ENCODE data around the gene RNASE7.

RNASE7 gene

DNA sequence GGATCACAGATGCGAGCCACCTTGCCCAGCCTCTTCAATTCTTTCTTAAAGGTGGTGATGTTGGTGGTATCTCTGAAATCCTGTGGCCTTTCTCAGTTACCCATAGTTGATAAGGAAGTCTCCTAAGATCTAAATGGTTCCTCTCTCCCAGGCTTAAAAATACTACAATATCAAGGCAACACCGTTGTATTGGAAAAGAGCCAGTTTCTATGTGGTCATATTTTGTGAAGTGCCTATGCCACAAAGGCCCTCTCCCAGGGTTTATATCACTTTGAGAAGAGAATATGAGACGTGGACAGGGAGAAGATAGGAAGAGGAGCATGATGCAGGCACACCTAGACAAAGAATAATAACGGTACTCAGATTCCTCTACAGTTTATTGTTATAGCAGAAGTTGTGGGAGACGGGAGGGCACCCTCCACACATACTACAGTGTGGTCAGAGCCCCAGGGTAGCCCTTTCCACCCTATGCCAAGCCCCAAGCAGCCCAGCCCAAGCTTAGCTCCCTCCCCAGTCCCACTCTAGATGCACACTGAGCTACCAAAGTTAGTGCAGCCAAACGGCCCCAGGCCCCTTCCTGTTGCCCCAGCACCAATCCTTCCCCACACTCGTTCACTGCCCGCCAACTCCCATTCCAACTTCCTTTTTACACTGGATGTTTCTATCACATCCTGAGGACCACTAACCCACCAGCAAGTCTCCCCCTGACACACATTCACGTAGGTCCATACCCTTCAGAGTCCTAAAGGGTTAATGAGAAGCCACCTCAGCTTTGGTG is 25.6 kb upstream of the RNASE7 start:
- TF ChIP-seq, protein P1, sequence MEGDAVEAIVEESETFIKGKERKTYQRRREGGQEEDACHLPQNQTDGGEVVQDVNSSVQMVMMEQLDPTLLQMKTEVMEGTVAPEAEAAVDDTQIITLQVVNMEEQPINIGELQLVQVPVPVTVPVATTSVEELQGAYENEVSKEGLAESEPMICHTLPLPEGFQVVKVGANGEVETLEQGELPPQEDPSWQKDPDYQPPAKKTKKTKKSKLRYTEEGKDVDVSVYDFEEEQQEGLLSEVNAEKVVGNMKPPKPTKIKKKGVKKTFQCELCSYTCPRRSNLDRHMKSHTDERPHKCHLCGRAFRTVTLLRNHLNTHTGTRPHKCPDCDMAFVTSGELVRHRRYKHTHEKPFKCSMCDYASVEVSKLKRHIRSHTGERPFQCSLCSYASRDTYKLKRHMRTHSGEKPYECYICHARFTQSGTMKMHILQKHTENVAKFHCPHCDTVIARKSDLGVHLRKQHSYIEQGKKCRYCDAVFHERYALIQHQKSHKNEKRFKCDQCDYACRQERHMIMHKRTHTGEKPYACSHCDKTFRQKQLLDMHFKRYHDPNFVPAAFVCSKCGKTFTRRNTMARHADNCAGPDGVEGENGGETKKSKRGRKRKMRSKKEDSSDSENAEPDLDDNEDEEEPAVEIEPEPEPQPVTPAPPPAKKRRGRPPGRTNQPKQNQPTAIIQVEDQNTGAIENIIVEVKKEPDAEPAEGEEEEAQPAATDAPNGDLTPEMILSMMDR (IDR thresholded peaks at IDR 0.05; ENCODE audit: control insufficient read depth, insufficient read depth, low read depth, low read length, missing control alignments): no peak
- no peak for DNase-seq (ENCODE audit: low read depth)

DNA sequence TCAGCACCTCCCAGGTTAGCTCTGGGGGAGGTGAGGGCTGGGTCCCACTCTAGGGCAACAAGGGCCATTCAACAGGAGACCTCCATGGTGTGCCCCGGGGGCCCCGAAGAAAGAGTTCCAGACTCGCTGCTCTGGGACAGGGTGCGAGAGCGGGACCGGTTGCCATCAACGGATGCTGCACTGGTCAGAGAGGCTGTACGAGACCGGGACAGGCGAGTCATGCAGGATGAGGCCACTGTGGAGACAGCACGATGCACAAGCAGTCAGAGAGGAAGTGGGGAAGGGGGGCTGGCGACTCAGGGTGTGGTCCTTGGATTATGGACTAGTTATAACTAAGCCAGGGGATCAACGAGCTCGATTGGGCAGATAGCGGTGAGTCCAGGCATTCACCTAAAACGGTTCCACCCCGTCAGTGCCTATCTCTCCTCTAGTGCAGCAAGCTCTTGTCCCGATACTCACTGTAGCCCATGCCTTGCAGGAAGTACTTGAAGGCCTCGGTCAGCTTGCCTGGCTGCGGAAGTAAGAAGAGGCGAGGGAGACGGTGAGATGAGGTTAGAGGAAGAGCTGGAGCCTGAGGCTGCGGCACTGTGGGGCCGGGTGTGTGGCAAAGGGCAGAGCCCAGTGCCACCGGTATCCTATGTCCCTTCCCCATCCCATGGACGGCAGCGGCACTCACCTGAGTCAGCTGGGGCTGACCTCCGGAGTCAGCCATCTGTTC is 24.5 kb upstream of the RNASE7 start:
- DNase-seq (ENCODE audit: low read depth): no peak
- no peak overlapping the region for H3K4me3 ChIP-seq (ENCODE audit: control insufficient read depth, low read depth, low read length)
- TF ChIP-seq, protein P1 (IDR thresholded peaks at IDR 0.05; ENCODE audit: control insufficient read depth, insufficient read depth, low read depth, low read length, missing control alignments): no peak

More for the DNA sequence above, 25.6 kb upstream of the RNASE7 start:
- H3K4me3 ChIP-seq (ENCODE audit: control insufficient read depth, low read depth, low read length): no peak overlapping the region

DNA sequence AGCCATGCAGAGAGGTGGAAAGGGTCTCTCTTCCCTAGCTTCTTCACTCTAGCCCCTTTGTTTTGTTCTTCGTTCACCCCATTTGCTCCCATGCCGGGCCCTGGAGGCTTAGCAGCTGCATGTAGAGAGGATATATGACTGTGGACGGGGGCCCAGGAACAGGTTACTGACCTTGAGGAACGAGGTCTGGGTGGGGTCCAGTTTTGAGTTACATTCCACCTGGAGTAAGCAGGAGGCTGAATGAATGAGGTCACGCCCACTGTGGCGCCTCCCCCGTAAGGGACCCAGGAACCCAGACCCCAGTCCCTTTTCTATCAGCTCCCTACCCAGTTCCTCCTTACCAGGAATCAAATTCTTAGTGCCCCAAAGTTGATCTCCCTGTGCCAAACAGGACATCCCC is 23.9 kb upstream of the RNASE7 start:
- DNase-seq (ENCODE audit: low read depth): no peak
- TF ChIP-seq, protein P1 (IDR thresholded peaks at IDR 0.05; ENCODE audit: control insufficient read depth, insufficient read depth, low read depth, low read length, missing control alignments): no peak
- no peak overlapping the region for H3K4me3 ChIP-seq (ENCODE audit: control insufficient read depth, low read depth, low read length)

DNA sequence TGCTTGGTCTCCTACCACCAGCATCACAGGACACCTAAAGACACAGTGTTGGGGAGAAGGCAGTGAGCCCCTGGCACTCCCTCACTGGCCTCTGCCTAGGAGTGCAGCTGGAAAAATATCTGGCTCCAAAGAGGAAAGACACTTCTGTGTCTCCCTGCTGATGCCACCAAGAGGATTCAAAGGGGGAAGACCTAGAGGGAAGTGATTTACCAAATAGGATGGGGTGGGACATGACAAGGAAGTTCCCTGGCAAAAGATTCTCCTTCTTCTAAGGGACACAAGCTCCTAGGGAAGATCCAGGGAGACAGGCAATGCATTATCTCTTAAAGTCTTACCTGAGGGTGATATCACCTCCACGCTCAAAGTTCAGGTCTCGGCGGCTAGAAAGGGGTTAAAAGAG is 23.4 kb upstream of the RNASE7 start:
- TF ChIP-seq, protein P1 (IDR thresholded peaks at IDR 0.05; ENCODE audit: control insufficient read depth, insufficient read depth, low read depth, low read length, missing control alignments): no peak
- DNase-seq (ENCODE audit: low read depth): no peak
- H3K4me3 ChIP-seq (ENCODE audit: control insufficient read depth, low read depth, low read length): no peak overlapping the region

DNA sequence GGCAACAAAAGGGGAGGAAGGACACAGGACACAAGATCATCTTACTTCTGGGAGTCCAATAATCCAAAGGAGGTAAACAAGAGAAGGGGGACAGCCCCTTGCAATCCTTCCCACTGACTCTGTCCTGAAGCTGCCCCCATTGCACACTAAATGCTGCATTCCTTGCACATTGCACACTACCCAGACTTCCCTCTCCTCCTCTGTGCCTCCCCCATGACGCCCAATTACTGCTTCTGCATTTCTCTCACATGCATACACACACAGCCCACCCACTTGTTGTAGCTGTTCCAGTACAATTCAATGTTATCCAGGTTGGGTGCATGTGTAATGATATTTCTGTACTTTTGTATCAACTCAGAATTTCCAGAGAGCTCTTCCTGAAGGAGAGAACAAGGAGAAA is 22.8 kb upstream of the RNASE7 start:
- no peak overlapping the region for H3K4me3 ChIP-seq (ENCODE audit: control insufficient read depth, low read depth, low read length)
- TF ChIP-seq, protein P1 (IDR thresholded peaks at IDR 0.05; ENCODE audit: control insufficient read depth, insufficient read depth, low read depth, low read length, missing control alignments): no peak
- no peak for DNase-seq (ENCODE audit: low read depth)

DNA sequence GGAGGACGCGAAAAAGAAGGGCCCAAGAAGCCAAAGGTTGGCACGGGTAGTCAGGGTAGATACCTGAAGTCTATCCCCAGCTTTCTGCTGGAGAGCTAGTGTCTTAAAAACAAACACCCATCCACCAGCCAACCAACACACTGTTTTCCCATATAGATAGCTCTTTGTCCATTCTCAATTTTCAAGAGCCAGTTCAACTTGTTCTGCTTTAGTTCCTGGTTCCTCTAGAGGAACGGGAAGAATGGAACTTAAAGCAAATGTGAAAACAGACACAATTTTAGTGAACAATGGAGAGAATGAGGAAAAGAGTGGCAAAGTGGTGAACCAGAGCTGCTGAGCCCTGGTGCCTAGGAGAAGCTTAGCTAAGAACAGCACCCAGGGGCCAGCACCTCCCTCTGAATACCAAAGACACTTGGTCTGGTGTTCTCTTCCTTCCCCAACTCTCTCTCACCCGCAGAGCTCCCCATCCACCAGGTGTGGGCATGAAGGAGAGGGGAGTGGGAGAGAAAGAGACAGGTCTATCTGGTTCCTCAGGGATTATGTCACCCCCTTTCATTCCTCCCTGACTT is 21.1 kb upstream of the RNASE7 start:
- DNase-seq (ENCODE audit: low read depth): no peak
- H3K4me3 ChIP-seq (ENCODE audit: control insufficient read depth, low read depth, low read length): no peak overlapping the region
- TF ChIP-seq, protein P1 (IDR thresholded peaks at IDR 0.05; ENCODE audit: control insufficient read depth, insufficient read depth, low read depth, low read length, missing control alignments): no peak

All from AG09309 (cell line).